ENCODE measurements around the gene HGFAC. TPM values are rescaled to one million over a fixed set of nuclear protein-coding genes. Genes with fewer than 3 reads are reported as not detected.

The HGFAC gene
- total RNA-seq, 3 donors from 2014 or later (not counting 1 experiment from before 2014, with no cell fraction given): 0.43 to 0.54 TPM; not detected in 1

GRCh38 chr4:3467601-3468031 lies 25.8 kb downstream of the HGFAC start:
- WGBS (ENCODE audit: insufficient coverage): 88% methylated on average over 14 of the region's 15 CpGs
- peaks cover 8% of the 10 kb centered on the region for H3K27me3 ChIP-seq (ENCODE audit: control insufficient read depth, insufficient read depth, low read length)
- no peaks in the 10 kb centered on the region for H3K36me3 ChIP-seq (ENCODE audit: control insufficient read depth, insufficient read depth, low read length)
- peaks cover 5% of the 10 kb centered on the region for H3K4me1 ChIP-seq (ENCODE audit: control insufficient read depth, insufficient read depth, low read length)
- Mint-ChIP-seq H3K36me3 (no peaks in the 10 kb centered on the region), H3K27ac (no peak overlapping the region), H3K9me3 (no peaks in the 10 kb centered on the region), H3K4me1 (no peaks in the 10 kb centered on the region), H3K27me3 (ENCODE audit: low read depth in 2 of 2) (peaks cover 5 to 14% of the 10 kb centered on the region in 2 donors), H3K4me3 (no peak overlapping the region)
- intact Hi-C loops (cut with micrococcal nuclease): no loop called here
- ATAC-seq (no peak), DNase-seq (no peak)
- no peaks in the 10 kb centered on the region for H3K9me3 ChIP-seq (ENCODE audit: control insufficient read depth, insufficient read depth, low read length)
- TF ChIP-seq, protein P1, sequence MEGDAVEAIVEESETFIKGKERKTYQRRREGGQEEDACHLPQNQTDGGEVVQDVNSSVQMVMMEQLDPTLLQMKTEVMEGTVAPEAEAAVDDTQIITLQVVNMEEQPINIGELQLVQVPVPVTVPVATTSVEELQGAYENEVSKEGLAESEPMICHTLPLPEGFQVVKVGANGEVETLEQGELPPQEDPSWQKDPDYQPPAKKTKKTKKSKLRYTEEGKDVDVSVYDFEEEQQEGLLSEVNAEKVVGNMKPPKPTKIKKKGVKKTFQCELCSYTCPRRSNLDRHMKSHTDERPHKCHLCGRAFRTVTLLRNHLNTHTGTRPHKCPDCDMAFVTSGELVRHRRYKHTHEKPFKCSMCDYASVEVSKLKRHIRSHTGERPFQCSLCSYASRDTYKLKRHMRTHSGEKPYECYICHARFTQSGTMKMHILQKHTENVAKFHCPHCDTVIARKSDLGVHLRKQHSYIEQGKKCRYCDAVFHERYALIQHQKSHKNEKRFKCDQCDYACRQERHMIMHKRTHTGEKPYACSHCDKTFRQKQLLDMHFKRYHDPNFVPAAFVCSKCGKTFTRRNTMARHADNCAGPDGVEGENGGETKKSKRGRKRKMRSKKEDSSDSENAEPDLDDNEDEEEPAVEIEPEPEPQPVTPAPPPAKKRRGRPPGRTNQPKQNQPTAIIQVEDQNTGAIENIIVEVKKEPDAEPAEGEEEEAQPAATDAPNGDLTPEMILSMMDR (IDR thresholded peaks at IDR 0.05): no peak
- H3K27ac ChIP-seq (ENCODE audit: low read length): no peak overlapping the region
- H3K4me3 ChIP-seq (ENCODE audit: low read length): no peak overlapping the region

- DNase-seq (no peak), ATAC-seq (no peak)
- Histone ChIP-seq H3K27me3 (ENCODE audit: control insufficient read depth, insufficient read depth, low read length) (peaks cover 7% of the 10 kb centered on the region), H3K4me1 (ENCODE audit: control insufficient read depth, insufficient read depth, low read length) (peaks cover 5% of the 10 kb centered on the region), H3K9me3 (ENCODE audit: control insufficient read depth, insufficient read depth, low read length) (no peaks in the 10 kb centered on the region), H3K36me3 (ENCODE audit: control insufficient read depth, insufficient read depth, low read length) (no peaks in the 10 kb centered on the region), H3K27ac (ENCODE audit: low read length) (no peak overlapping the region), H3K4me3 (ENCODE audit: low read length) (no peak overlapping the region)
- TF ChIP-seq, protein P1 (IDR thresholded peaks at IDR 0.05): no peak
- Mint-ChIP-seq H3K4me1 (no peaks in the 10 kb centered on the region), H3K27ac (no peak overlapping the region), H3K27me3 (ENCODE audit: low read depth in 2 of 2) (peaks cover 5 to 11% of the 10 kb centered on the region in 2 donors), H3K36me3 (no peaks in the 10 kb centered on the region), H3K9me3 (no peaks in the 10 kb centered on the region), H3K4me3 (no peak overlapping the region)
- 97% methylated on average over 10 of the region's 10 CpGs for WGBS (ENCODE audit: insufficient coverage)
- intact Hi-C loops (cut with micrococcal nuclease): no loop called here
Measured at GRCh38 chr4:3468154-3468553, 26.4 kb downstream of the HGFAC start.

GRCh38 chr4:3468804-3469203 lies 27.0 kb downstream of the HGFAC start:
- no peak for ATAC-seq
- 97% methylated on average over 11 of the region's 11 CpGs for WGBS (ENCODE audit: insufficient coverage)
- H3K4me3 ChIP-seq (ENCODE audit: low read length): no peak overlapping the region
- intact Hi-C loops (cut with micrococcal nuclease): no loop called here
- peaks cover 5 to 11% of the 10 kb centered on the region in 2 donors for H3K27me3 Mint-ChIP-seq (ENCODE audit: low read depth in 2 of 2)
- H3K4me1 Mint-ChIP-seq: no peaks in the 10 kb centered on the region
- H3K27me3 ChIP-seq (ENCODE audit: control insufficient read depth, insufficient read depth, low read length): peaks cover 4% of the 10 kb centered on the region
- no peak overlapping the region for H3K4me3 Mint-ChIP-seq
- H3K27ac ChIP-seq (ENCODE audit: low read length): no peak overlapping the region
- no peaks in the 10 kb centered on the region for H3K9me3 Mint-ChIP-seq
- H3K4me1 ChIP-seq (ENCODE audit: control insufficient read depth, insufficient read depth, low read length): peaks cover under 1% of the 10 kb centered on the region
- no peak for DNase-seq
- no peaks in the 10 kb centered on the region for H3K9me3 ChIP-seq (ENCODE audit: control insufficient read depth, insufficient read depth, low read length)
- no peak overlapping the region for H3K27ac Mint-ChIP-seq
- H3K36me3 Mint-ChIP-seq: no peaks in the 10 kb centered on the region
- no peaks in the 10 kb centered on the region for H3K36me3 ChIP-seq (ENCODE audit: control insufficient read depth, insufficient read depth, low read length)
- TF ChIP-seq, protein P1 (IDR thresholded peaks at IDR 0.05): no peak

All from natural killer cell (primary cell).